ENCODE measurements around the gene UBE2QL1.

UBE2QL1 gene

GRCh38 chr5:6470672-6471071 is 22.0 kb downstream of the UBE2QL1 start:
- no peaks in the 10 kb centered on the region for H3K9me3 ChIP-seq (ENCODE audit: low read depth, low read length)

GRCh38 chr5:6471252-6471651 is 22.6 kb downstream of the UBE2QL1 start:
- Histone ChIP-seq H3K4me3 (no peak overlapping the region), H3K36me3 (ENCODE audit: insufficient read depth, low read length) (no peaks in the 10 kb centered on the region), H3K27ac (no peak overlapping the region), H3K9ac (ENCODE audit: insufficient read length) (no peak overlapping the region), H3K9me3 (ENCODE audit: low read depth, low read length) (no peaks in the 10 kb centered on the region)
- no peak for DNase-seq (ENCODE audit: low read depth, low spot score)
- no peak for TF ChIP-seq EZH2 (IDR thresholded peaks at IDR 0.05)

More at GRCh38 chr5:6470672-6471071, 22.0 kb downstream of the UBE2QL1 start:
- no peaks in the 10 kb centered on the region for H3K36me3 ChIP-seq (ENCODE audit: insufficient read depth, low read length)
- no peak overlapping the region for H3K4me3 ChIP-seq
- DNase-seq (ENCODE audit: low read depth, low spot score) = no peak
- TF ChIP-seq FOXP2 (optimal IDR thresholded peaks at IDR 0.05; ENCODE audit: control extremely low read depth, extremely low read length, insufficient read depth) = no peak
- no peak for TF ChIP-seq EZH2 (IDR thresholded peaks at IDR 0.05)
- no peak for TF ChIP-seq POLR2AphosphoS5 (IDR thresholded peaks at IDR 0.05; ENCODE audit: borderline replicate concordance, low read depth, low read length)
- H3K9ac ChIP-seq (ENCODE audit: insufficient read length) = no peak overlapping the region
- no peak overlapping the region for H3K27ac ChIP-seq

DNA sequence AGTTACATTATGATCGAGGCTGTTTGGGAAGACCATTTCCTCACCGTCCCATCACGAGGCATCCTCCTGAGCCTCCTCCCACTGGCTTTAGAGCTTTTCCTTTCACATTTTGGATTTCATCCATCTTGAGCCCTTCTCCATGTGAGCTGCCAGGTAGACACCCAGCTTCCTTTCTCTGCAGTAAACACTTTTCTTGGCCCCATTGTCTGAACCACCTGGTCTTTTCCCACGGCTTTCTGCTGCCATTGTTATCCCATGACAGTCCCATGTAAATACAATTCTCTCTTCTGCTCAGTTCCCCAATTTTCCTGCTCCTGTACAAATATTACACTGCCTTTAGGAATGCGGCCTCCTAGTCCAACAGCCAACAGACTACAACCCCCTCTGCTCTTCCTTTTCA is 24.1 kb downstream of the UBE2QL1 start:
- no peaks in the 10 kb centered on the region for H3K9me3 ChIP-seq (ENCODE audit: low read depth, low read length)
- no peak for DNase-seq (ENCODE audit: low read depth, low spot score)
- H3K27ac ChIP-seq = no peak overlapping the region
- H3K9ac ChIP-seq (ENCODE audit: insufficient read length) = no peak overlapping the region
- no peaks in the 10 kb centered on the region for H3K36me3 ChIP-seq (ENCODE audit: insufficient read depth, low read length)
- TF ChIP-seq EZH2 (IDR thresholded peaks at IDR 0.05) = no peak
- no peak for TF ChIP-seq FOXP2 (optimal IDR thresholded peaks at IDR 0.05; ENCODE audit: control extremely low read depth, extremely low read length, insufficient read depth)
- TF ChIP-seq POLR2AphosphoS5 (IDR thresholded peaks at IDR 0.05; ENCODE audit: borderline replicate concordance, low read depth, low read length) = no peak
- H3K4me3 ChIP-seq = no peak overlapping the region

- TF ChIP-seq EZH2 (IDR thresholded peaks at IDR 0.05) (no peak), FOXP2 (optimal IDR thresholded peaks at IDR 0.05; ENCODE audit: control extremely low read depth, extremely low read length, insufficient read depth) (no peak), POLR2AphosphoS5 (IDR thresholded peaks at IDR 0.05; ENCODE audit: borderline replicate concordance, low read depth, low read length) (no peak)
- Histone ChIP-seq H3K27ac (no peak overlapping the region), H3K36me3 (ENCODE audit: insufficient read depth, low read length) (no peaks in the 10 kb centered on the region), H3K4me3 (no peak overlapping the region), H3K9ac (ENCODE audit: insufficient read length) (no peak overlapping the region), H3K9me3 (ENCODE audit: low read depth, low read length) (no peaks in the 10 kb centered on the region)
- no peak for DNase-seq (ENCODE audit: low read depth, low spot score)
Observed at GRCh38 chr5:6473284-6473683, 24.6 kb downstream of the UBE2QL1 start.

- no peak for TF ChIP-seq POLR2AphosphoS5 (IDR thresholded peaks at IDR 0.05; ENCODE audit: borderline replicate concordance, low read depth, low read length)
- TF ChIP-seq FOXP2 (optimal IDR thresholded peaks at IDR 0.05; ENCODE audit: control extremely low read depth, extremely low read length, insufficient read depth) = no peak
- TF ChIP-seq EZH2 (IDR thresholded peaks at IDR 0.05) = no peak
- no peak overlapping the region for H3K9ac ChIP-seq (ENCODE audit: insufficient read length)
- no peak overlapping the region for H3K27ac ChIP-seq
- H3K9me3 ChIP-seq (ENCODE audit: low read depth, low read length) = no peaks in the 10 kb centered on the region
- DNase-seq (ENCODE audit: low read depth, low spot score) = no peak
- no peaks in the 10 kb centered on the region for H3K36me3 ChIP-seq (ENCODE audit: insufficient read depth, low read length)
- H3K4me3 ChIP-seq = no peak overlapping the region
Observed at GRCh38 chr5:6475626-6476312, 27.1 kb downstream of the UBE2QL1 start.

DNA sequence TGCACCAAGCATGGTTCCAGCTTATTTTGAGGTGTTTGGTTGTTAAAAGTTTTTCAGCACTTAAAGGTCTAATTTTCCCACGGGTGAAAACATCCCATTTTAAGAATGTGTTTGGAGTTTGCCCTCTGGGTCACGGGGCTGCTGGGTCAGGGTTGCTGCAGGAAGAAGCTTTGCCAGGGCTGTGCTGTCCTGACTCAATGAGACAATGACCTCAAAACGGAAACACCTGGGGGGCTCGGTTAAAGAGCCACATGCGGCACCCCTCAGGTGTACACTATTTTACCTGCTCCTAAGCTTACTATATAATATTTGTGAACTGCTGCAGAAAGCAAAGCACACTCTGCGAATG is 27.6 kb downstream of the UBE2QL1 start:
- no peak for DNase-seq (ENCODE audit: low read depth, low spot score)
- Histone ChIP-seq H3K36me3 (ENCODE audit: insufficient read depth, low read length) (no peaks in the 10 kb centered on the region), H3K27ac (no peak overlapping the region), H3K4me3 (no peak overlapping the region), H3K9ac (ENCODE audit: insufficient read length) (no peak overlapping the region), H3K9me3 (ENCODE audit: low read depth, low read length) (no peaks in the 10 kb centered on the region)
- TF ChIP-seq FOXP2 (optimal IDR thresholded peaks at IDR 0.05; ENCODE audit: control extremely low read depth, extremely low read length, insufficient read depth) = no peak
- TF ChIP-seq POLR2AphosphoS5 (IDR thresholded peaks at IDR 0.05; ENCODE audit: borderline replicate concordance, low read depth, low read length) = no peak
- no peak for TF ChIP-seq EZH2 (IDR thresholded peaks at IDR 0.05)

DNA sequence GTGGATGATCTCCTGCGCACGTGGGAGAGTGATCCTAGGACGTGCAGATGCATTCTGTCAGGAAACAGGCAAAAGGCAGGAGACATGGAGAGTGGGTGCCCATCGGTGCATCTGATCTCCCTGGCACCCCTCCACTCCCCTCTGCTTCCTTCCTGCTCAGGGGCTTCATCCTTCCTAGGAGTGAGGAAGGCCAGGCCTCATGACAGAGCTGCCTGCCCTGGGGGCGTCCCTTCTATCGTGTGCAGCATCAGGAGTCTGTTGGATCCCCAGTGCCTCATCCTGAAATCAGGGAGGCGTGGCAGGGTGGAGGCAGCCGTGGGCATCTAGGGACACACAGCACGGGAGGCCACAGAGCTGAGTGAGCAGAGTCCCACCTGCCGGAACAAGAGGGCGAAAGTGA is 30.1 kb downstream of the UBE2QL1 start:
- no peak for TF ChIP-seq FOXP2 (optimal IDR thresholded peaks at IDR 0.05; ENCODE audit: control extremely low read depth, extremely low read length, insufficient read depth)
- no peak for TF ChIP-seq EZH2 (IDR thresholded peaks at IDR 0.05)
- TF ChIP-seq POLR2AphosphoS5 (IDR thresholded peaks at IDR 0.05; ENCODE audit: borderline replicate concordance, low read depth, low read length) = no peak
- H3K9me3 ChIP-seq (ENCODE audit: low read depth, low read length) = no peaks in the 10 kb centered on the region
- H3K9ac ChIP-seq (ENCODE audit: insufficient read length) = no peak overlapping the region
- no peak overlapping the region for H3K4me3 ChIP-seq
- no peak overlapping the region for H3K27ac ChIP-seq
- no peak for DNase-seq (ENCODE audit: low read depth, low spot score)
- H3K36me3 ChIP-seq (ENCODE audit: insufficient read depth, low read length) = no peaks in the 10 kb centered on the region

- DNase-seq (ENCODE audit: low read depth, low spot score) = no peak
- H3K36me3 ChIP-seq (ENCODE audit: insufficient read depth, low read length) = no peaks in the 10 kb centered on the region
- H3K9ac ChIP-seq (ENCODE audit: insufficient read length) = no peak overlapping the region
- TF ChIP-seq FOXP2 (optimal IDR thresholded peaks at IDR 0.05; ENCODE audit: control extremely low read depth, extremely low read length, insufficient read depth) (no peak), POLR2AphosphoS5 (IDR thresholded peaks at IDR 0.05; ENCODE audit: borderline replicate concordance, low read depth, low read length) (no peak), EZH2 (IDR thresholded peaks at IDR 0.05) (no peak)
- no peak overlapping the region for H3K4me3 ChIP-seq
- H3K9me3 ChIP-seq (ENCODE audit: low read depth, low read length) = no peaks in the 10 kb centered on the region
- no peak overlapping the region for H3K27ac ChIP-seq
Observed at GRCh38 chr5:6480133-6481051, 31.7 kb downstream of the UBE2QL1 start.
